ENCODE data around the gene SELPLG.

GRCh38 chr12:108573317-108573716 is 60.4 kb downstream of the SELPLG start:
- TF ChIP-seq CTCF (IDR thresholded peaks at IDR 0.05; ENCODE audit: poor library complexity) (no peak), EZH2 (IDR thresholded peaks at IDR 0.05; ENCODE audit: borderline replicate concordance) (no peak)

All from hepatocyte (in vitro differentiated cells).